Stimulated activated memory B cell treated with anti-CD40 and anti-IgM and Interleukin-4, amounts not matched to agents 10 μg/mL and 1 μg/mL and 100 μg/mL, for 72 hours (primary cell): Measurements from ENCODE around the gene EYS.

Experiments used
- ATAC-seq: fragments of 150-1000 bp; cut with Tn5 transposase; 2 replicates; pipeline ENCODE4 v1.10.0; 2021
- H3K27ac Mint-ChIP-seq: one replicate; pipeline ENCODE4 v1.8.0; 2022; ENCODE audit warnings: mild to moderate bottlenecking, mixed read lengths
- H3K27me3 Mint-ChIP-seq: one replicate; pipeline ENCODE4 v1.8.0; 2022; ENCODE audit warnings: mixed read lengths
- H3K36me3 Mint-ChIP-seq: one replicate; pipeline ENCODE4 v1.8.0; 2022; ENCODE audit warnings: mixed read lengths
- H3K4me1 Mint-ChIP-seq: one replicate; pipeline ENCODE4 v1.8.0; 2022; ENCODE audit warnings: mixed read lengths
- H3K4me3 Mint-ChIP-seq: one replicate; pipeline ENCODE4 v1.8.0; 2022; ENCODE audit warnings: mild to moderate bottlenecking, moderate library complexity, mixed read lengths
- H3K9me3 Mint-ChIP-seq: one replicate; pipeline ENCODE4 v1.8.0; 2022; ENCODE audit warnings: mixed read lengths

Gene EYS

DNA sequence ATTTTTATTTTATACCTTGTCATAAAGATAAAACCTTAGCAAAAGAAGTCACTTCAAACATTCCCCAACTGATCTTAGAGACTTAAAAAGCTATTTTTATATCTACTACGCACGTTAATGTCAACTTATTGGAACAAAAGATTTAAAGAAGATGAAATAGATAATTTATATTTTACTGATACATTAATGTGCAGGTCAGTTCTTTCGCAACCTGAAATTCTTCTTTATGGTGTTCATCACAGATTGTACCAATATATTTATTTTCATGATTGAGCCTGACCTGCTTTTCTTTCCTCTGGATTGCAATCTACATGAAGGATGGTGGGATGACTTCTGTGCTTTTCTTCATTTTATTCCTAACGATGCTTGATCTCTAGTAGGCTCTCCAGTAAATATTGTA, 1475.1 kb downstream of the EYS start:
- ATAC-seq, result no peak
- Mint-ChIP-seq H3K4me3 (no peak overlapping the region), H3K27me3 (no peaks in the 10 kb centered on the region), H3K9me3 (no peaks in the 10 kb centered on the region), H3K36me3 (no peaks in the 10 kb centered on the region), H3K4me1 (no peaks in the 10 kb centered on the region), H3K27ac (no peak overlapping the region)

DNA sequence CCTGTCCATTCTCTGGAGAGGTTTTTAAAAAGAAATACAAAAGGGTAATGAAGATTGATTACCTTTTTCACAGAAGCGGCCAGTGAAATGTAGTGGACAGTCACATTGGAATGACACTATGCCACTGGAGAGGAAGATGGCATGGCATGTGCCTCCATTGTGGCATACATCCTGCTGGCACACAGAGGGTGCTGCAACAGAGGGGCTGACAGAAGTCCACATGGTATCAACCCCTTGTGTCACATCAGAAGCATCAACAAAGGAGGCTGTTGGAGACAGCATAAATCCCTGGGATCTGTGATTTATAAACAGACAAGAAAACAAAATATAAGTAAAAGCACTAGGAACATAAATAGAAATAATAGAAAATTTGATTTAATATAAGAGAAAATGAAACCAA, 1476.5 kb downstream of the EYS start:
- Mint-ChIP-seq H3K9me3 (no peaks in the 10 kb centered on the region), H3K4me3 (no peak overlapping the region), H3K4me1 (no peaks in the 10 kb centered on the region), H3K36me3 (no peaks in the 10 kb centered on the region), H3K27me3 (no peaks in the 10 kb centered on the region), H3K27ac (no peak overlapping the region)
- ATAC-seq, result no peak

DNA sequence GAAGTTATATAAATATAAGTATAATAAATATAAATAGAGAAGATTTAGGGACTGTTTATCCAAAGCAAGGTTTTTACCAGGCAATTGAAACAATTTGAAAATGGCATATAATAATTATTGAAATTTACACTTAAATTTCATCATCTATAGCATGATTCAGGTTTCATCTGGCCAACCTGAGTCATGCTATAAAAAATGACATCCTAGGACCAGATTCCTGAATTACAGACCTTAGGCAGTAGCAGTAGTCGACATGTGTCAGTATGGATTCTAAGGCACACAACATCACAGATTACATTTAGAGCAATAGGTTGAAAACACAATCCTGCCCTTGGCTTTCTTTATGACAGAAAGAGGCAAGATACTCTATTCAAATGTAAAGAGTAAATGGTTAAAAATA, 1479.2 kb downstream of the EYS start:
- H3K4me3 Mint-ChIP-seq, result no peak overlapping the region
- no peaks in the 10 kb centered on the region for H3K36me3 Mint-ChIP-seq
- no peak for ATAC-seq
- no peak overlapping the region for H3K27ac Mint-ChIP-seq
- H3K9me3 Mint-ChIP-seq, result peaks cover 6% of the 10 kb centered on the region
- H3K4me1 Mint-ChIP-seq, result no peaks in the 10 kb centered on the region
- no peaks in the 10 kb centered on the region for H3K27me3 Mint-ChIP-seq

DNA sequence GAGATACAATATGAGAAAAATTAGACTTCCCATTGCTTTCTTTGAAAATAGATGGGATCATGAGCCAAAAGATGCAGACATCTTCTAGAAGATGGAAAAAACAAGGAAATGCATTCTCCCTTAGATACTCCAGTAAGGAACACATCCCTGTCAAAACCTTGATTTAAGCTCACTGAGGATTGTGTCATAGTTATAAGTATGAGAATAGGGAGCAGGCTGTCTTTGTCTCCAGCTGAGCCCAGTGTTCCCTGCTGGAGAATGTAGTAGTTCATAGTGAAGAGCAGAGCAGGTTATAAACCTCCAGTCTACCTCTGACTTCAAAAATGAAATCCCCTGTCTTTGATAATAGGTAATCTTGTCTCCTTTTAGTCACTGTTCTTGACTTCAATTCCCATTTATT, 1481.5 kb downstream of the EYS start:
- H3K36me3 Mint-ChIP-seq, result no peaks in the 10 kb centered on the region
- no peak overlapping the region for H3K27ac Mint-ChIP-seq
- ATAC-seq, result no peak
- H3K27me3 Mint-ChIP-seq, result no peaks in the 10 kb centered on the region
- H3K9me3 Mint-ChIP-seq, result peaks cover 6% of the 10 kb centered on the region
- H3K4me1 Mint-ChIP-seq, result no peaks in the 10 kb centered on the region
- no peak overlapping the region for H3K4me3 Mint-ChIP-seq

DNA sequence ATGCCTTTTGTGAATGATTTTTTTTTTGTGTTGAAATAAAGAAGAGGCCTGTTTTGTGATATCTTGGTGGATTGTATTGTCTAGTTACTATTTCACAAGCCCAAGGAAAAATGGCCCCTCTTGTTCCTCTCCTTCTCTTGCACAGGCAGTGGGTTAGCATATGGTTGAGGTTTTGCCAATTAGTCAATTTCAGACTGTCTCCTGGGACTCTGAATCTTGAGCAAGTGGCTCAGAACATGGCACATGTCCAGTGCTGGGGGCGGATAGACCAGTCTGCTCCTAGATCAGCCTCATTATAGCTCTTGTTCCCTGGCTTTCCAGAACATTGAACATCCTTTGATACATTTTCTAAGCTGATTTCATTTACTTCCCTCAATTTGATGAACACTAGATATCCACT, 1482.2 kb downstream of the EYS start:
- no peak for ATAC-seq
- H3K36me3 Mint-ChIP-seq, result no peaks in the 10 kb centered on the region
- H3K27ac Mint-ChIP-seq, result no peak overlapping the region
- no peaks in the 10 kb centered on the region for H3K27me3 Mint-ChIP-seq
- peaks cover 7% of the 10 kb centered on the region for H3K9me3 Mint-ChIP-seq
- no peaks in the 10 kb centered on the region for H3K4me1 Mint-ChIP-seq
- H3K4me3 Mint-ChIP-seq, result no peak overlapping the region

DNA sequence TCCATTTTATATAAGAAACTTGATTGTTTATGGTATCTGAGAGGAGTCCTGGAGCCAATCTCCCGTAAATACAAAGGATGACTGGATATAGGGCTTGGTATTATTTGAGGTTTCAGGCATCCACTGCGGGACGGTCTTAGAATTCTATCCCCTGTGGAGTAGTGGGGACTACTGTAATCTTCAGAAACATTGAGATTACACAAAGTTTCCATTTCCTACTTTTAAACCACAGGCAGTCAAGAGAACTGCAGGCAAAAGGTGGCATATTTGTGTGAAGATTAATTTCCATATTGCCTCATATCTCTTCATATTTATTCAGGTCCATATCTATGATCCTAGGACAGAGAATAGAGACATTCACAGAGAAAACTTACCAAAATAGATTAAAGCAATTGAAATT, 1485.2 kb downstream of the EYS start:
- H3K36me3 Mint-ChIP-seq, result no peaks in the 10 kb centered on the region
- no peaks in the 10 kb centered on the region for H3K4me1 Mint-ChIP-seq
- no peak overlapping the region for H3K4me3 Mint-ChIP-seq
- H3K27me3 Mint-ChIP-seq, result no peaks in the 10 kb centered on the region
- no peak for ATAC-seq
- H3K9me3 Mint-ChIP-seq, result peaks cover 13% of the 10 kb centered on the region
- H3K27ac Mint-ChIP-seq, result no peak overlapping the region

DNA sequence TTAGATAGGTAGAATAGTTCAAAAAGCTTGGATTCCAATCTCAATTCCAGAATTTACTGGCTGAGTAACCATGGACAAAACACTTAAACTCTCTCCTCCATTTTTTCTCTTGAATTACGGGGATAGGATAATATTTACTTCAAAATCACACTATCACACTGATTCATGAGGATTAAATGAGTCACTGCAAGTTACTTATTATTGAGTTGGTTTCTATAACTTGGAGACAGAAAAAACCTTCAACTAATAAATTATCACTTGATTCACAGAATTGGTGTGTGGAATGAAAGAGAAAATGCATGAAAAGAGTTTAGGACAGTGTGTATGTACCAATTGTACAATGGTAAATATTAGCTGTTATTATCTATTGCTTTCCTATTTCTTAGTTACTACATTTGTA, 1486.2 kb downstream of the EYS start:
- Mint-ChIP-seq H3K27ac (no peak overlapping the region), H3K4me1 (no peaks in the 10 kb centered on the region), H3K27me3 (no peaks in the 10 kb centered on the region), H3K36me3 (no peaks in the 10 kb centered on the region), H3K9me3 (peaks cover 13% of the 10 kb centered on the region), H3K4me3 (no peak overlapping the region)
- ATAC-seq, result no peak

DNA sequence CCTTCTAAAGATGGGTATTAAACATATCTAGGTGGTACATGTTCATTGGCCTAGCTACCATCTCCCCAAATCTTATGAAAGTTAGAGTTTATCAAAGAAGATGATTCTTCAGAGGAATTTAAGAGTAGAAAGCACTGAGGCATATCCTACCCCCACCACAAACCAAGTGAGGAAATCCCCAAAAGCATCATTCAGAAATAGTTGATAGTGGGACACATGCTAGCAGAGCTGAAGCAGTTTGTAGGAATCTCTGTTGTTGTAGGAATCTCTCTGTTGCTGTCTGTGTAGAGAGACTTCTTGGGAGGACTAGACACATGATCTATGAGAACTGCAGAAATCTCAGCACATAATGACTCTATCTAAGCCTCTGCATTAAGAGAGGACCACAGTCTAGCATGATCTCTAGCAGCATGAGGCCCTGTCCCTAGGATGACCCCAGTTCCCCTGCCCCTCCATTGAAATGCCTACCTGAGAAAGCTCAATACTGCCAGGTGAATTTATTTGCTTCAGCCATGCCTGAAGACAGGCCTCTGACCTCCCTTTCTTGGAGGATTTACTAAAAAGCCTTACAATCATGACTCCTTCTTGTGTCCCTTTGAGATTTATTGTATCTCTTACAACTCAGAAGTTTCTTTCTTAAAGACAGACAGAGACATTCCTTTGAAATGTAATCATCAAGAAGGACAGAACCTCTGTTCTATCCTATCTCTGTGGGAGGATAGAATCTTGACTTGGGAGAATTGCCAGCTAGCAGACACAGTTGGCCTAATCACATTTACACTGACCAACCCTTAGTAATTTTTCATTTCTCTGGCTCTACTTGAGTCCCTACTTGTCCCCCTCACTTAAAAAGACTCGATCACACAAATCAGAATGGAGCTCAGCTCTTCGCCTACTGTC, 1489.1 kb downstream of the EYS start:
- Mint-ChIP-seq H3K27ac (no peak overlapping the region), H3K27me3 (no peaks in the 10 kb centered on the region), H3K4me3 (no peak overlapping the region), H3K4me1 (no peaks in the 10 kb centered on the region), H3K36me3 (no peaks in the 10 kb centered on the region), H3K9me3 (peaks cover 7% of the 10 kb centered on the region)
- no peak for ATAC-seq

DNA sequence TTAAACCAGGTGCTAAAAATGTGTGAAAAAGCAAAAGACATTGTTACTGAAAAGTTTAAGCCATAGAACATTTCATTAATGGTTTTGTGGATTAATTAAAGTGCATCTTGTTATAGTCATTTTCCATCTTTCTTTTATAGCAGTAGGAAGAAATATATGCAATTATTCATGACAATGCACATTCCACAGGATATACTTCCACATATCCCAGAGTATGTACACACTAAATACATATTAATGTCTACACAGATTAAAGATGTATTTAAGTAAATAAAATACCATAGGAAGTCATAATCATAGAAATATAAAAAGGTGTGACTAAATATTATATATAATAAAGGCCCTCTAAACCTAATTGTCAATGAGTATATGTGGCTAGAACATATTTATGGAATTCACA, 1492.7 kb downstream of the EYS start:
- Mint-ChIP-seq H3K27me3 (no peaks in the 10 kb centered on the region), H3K9me3 (peaks cover 3% of the 10 kb centered on the region), H3K27ac (no peak overlapping the region), H3K4me1 (no peaks in the 10 kb centered on the region), H3K4me3 (no peak overlapping the region), H3K36me3 (no peaks in the 10 kb centered on the region)
- ATAC-seq, result no peak

DNA sequence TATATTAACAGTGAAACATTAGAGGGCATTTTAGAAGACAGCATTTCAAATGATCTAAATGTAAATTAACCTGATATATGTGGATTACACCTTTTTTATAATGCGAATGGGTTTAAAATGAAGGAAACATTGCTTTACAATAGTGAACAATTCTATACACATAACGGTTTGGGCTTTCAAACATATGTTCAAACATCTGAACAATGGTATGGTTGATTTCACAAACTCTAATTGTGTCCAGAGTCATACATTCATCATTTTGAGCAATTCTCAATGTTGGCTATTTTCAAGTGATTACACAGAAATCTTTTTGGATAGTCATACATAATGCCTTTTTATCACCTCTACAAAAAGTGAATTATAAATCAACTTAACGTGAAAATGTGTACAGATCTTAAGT, 1493.3 kb downstream of the EYS start:
- H3K4me3 Mint-ChIP-seq, result no peak overlapping the region
- H3K4me1 Mint-ChIP-seq, result no peaks in the 10 kb centered on the region
- H3K27me3 Mint-ChIP-seq, result no peaks in the 10 kb centered on the region
- H3K9me3 Mint-ChIP-seq, result no peaks in the 10 kb centered on the region
- H3K36me3 Mint-ChIP-seq, result no peaks in the 10 kb centered on the region
- no peak overlapping the region for H3K27ac Mint-ChIP-seq
- ATAC-seq, result no peak

DNA sequence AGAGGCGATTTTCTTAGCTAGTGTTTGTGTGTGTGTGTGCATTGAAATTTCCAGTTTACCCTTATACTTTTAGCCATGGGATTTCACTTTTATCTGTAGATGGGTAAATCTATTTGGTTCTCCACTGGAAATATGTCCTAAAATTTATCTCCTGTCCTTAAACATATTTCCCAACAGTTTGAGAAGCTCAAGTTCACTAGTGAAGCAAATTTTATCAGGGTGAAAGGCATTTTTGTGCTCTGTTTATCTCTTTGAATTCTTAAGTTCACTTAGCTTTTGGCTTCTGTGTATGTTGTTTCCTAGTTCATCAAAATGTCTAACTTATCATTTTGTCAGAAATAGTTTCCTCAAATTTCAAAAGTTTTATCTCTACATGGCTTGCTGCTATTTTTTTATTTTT, 1509.8 kb downstream of the EYS start:
- no peaks in the 10 kb centered on the region for H3K36me3 Mint-ChIP-seq
- H3K27me3 Mint-ChIP-seq, result no peaks in the 10 kb centered on the region
- H3K4me3 Mint-ChIP-seq, result no peak overlapping the region
- H3K9me3 Mint-ChIP-seq, result peaks cover 3% of the 10 kb centered on the region
- H3K4me1 Mint-ChIP-seq, result no peaks in the 10 kb centered on the region
- no peak overlapping the region for H3K27ac Mint-ChIP-seq
- ATAC-seq, result no peak

DNA sequence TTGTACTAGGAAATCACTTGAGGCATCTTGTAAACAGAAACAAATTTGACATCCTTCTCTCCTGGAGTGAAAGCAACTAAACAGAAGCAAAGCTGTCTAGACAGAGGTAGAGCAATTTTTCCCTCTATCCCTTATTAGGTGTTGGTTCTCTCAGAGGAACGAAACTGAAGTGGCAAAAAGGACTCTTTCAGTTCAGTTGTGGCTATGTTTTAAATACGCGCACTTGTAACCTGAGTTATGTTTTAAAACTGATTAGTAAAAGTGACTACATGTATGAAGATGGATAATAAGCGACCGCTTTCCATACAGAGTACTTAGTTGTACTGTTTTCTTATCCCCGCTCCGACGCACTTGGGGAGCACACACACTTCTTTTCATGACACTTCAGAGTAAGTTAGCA, 1520.4 kb downstream of the EYS start:
- Mint-ChIP-seq H3K4me3 (no peak overlapping the region), H3K4me1 (no peaks in the 10 kb centered on the region), H3K9me3 (peaks cover 7% of the 10 kb centered on the region), H3K36me3 (no peaks in the 10 kb centered on the region), H3K27ac (no peak overlapping the region), H3K27me3 (no peaks in the 10 kb centered on the region)
- no peak for ATAC-seq

DNA sequence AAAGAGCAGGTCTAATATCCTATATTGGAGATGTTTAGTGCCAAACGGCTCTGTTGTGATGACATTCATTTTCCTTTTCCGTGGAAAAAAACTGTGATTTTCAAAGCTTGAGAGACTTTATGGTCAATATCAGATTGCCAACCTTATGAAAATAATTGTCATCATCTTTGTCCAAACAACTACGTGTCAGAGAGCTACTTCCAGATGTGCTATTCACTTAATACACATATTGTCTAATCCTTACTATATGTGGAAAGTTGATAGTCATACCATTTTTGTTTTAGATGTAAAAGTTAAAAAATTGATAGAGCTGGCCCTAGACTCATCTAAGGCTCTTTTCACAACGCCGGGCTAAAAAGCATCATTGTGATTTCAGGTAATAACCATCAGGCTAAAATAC, 1521.4 kb downstream of the EYS start:
- no peak for ATAC-seq
- H3K27ac Mint-ChIP-seq, result no peak overlapping the region
- H3K27me3 Mint-ChIP-seq, result no peaks in the 10 kb centered on the region
- H3K9me3 Mint-ChIP-seq, result peaks cover 7% of the 10 kb centered on the region
- H3K36me3 Mint-ChIP-seq, result no peaks in the 10 kb centered on the region
- H3K4me3 Mint-ChIP-seq, result no peak overlapping the region
- no peaks in the 10 kb centered on the region for H3K4me1 Mint-ChIP-seq

DNA sequence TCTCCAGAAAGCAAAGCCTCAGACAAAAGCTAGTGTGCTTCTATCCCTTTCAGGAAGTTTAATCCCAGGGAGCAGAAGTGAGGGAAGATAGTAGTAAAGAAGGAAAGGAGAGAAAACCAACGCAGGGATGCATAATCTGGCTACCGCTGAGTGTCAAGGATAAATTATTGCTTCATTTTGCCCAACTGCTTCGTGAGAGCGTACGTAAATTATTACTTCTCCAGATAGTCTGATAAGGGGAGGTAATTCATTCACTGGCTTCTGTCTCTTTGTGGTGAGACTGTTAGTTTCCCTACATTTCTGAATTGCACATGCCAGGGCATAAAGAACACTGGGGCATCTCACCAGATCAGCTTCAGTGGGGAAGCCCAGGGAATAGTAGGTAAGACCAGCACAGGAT, 1531.7 kb downstream of the EYS start:
- ATAC-seq, result no peak
- Mint-ChIP-seq H3K9me3 (peaks cover 3% of the 10 kb centered on the region), H3K27ac (no peak overlapping the region), H3K4me3 (no peak overlapping the region), H3K27me3 (no peaks in the 10 kb centered on the region), H3K36me3 (no peaks in the 10 kb centered on the region), H3K4me1 (no peaks in the 10 kb centered on the region)

DNA sequence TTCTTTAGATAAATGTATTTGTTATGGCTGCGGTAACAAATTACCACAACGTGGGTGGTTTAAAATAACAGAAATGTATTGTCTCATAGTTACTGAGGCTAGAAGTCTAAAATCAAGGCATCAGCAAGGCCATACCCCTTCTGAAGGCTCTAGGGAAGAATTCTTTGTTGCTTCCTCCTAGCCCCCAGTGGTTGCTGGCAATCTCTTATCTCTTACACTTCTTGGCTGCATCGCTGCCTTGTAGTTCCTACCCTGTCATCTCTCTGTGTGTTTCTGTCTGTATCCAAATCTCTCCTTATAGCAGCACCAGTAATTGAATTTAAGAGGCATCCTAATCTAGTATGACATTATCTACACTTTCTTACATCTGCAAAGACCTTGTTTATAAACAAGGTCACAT, 1536.7 kb downstream of the EYS start:
- Mint-ChIP-seq H3K4me1 (no peaks in the 10 kb centered on the region), H3K27ac (no peak overlapping the region), H3K9me3 (peaks cover 5% of the 10 kb centered on the region), H3K36me3 (no peaks in the 10 kb centered on the region), H3K4me3 (no peak overlapping the region), H3K27me3 (no peaks in the 10 kb centered on the region)
- ATAC-seq, result no peak

DNA sequence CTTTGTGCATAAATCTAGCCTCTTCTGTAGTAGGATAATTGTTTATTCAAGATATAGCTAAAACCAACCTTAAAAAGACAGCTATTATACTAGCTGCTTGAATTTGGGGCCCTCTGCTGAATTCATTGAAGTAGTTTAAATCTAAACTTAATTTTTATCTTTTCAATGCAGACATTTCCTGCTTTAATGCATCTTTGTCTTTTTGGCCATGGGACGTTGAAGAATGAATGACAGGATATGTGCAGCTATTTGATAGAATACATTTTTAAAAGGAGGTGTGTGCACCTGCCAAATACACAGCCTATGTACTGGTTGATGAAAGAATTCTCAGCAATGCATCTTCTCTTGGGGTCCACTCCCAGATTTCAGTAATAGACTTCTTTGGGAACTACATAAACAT, 1546.5 kb downstream of the EYS start:
- H3K9me3 Mint-ChIP-seq, result peaks cover 6% of the 10 kb centered on the region
- H3K4me3 Mint-ChIP-seq, result no peak overlapping the region
- no peak overlapping the region for H3K27ac Mint-ChIP-seq
- no peaks in the 10 kb centered on the region for H3K4me1 Mint-ChIP-seq
- no peaks in the 10 kb centered on the region for H3K36me3 Mint-ChIP-seq
- H3K27me3 Mint-ChIP-seq, result no peaks in the 10 kb centered on the region
- ATAC-seq, result no peak
